ENCODE data around the gene FUBP1. TPM values are rescaled to one million over a fixed set of nuclear protein-coding genes. Genes with fewer than 3 reads are reported as not detected.

Gene FUBP1
- total and polyA plus RNA-seq, 2 of the 13 experiments (the other 11 are each of a cell fraction or from before 2014, with no cell fraction given): 98.1 to 166 TPM

DNA sequence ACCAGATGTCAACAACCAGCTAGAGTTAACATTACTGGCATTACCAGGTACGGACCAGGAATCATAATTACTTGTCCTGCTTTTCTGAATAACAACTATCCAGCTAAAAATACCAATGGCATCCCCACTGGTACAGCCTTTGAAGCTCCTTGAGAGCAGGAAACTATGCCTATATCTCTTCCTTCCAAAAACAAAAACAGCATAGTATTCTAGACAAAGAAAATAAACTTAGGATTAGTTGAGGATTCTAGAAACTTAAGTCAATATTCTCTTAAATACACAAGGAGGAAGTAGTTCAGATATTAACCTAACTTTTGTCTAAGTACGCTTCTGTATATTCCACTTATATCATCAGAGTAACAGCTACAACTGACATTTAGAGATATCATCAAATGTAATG lies 3.0 kb downstream of the FUBP1 start:
- intact Hi-C loops (cut with micrococcal nuclease; ENCODE audit: unreplicated experiment): no loop called here

GRCh38 chr1:77975386-77975785 lies 3.5 kb downstream of the FUBP1 start:
- no peak for DNase-seq (ENCODE audit: low spot score)
- no peak for ATAC-seq
- Histone ChIP-seq H3K9ac (ENCODE audit: insufficient read depth, low read depth, low read length) (peak overlapping the region; percentile 28; the same call in 1 of the 2 replicates), H3K4me3 (replicated peaks in 1 of 3; ENCODE audit: insufficient read depth in 1 of 3, low read depth in 2 of 3, low read length in 3 of 3) (peak overlapping the region in 2 of 3 experiments; percentile 90 to 100; a peak in 3 of 6 replicates), H3K36me3 (replicated peaks in 1 of 2; ENCODE audit: control insufficient read depth in 1 of 2, insufficient read depth in 2 of 2, low read length in 2 of 2) (peaks cover 4 to 21% of the 10 kb centered on the region in 2 experiments), H3K27ac (ENCODE audit: extremely low read length, insufficient read depth, low read length) (no peak overlapping the region), H3K9me3 (ENCODE audit: low read length) (no peaks in the 10 kb centered on the region), H4K20me1 (ENCODE audit: insufficient read depth, low read length) (peaks cover 77% of the 10 kb centered on the region), H2AFZ (ENCODE audit: low read length) (no peak overlapping the region), H3K27me3 (ENCODE audit: control insufficient read depth in 1 of 2, insufficient read depth in 2 of 2, low read length in 2 of 2) (no peaks in the 10 kb centered on the region; a peak in 1 of 5 replicates), H3K4me1 (ENCODE audit: insufficient read depth, low read length) (peaks cover 55% of the 10 kb centered on the region), H3K4me2 (ENCODE audit: low read depth, low read length) (peak overlapping the region; percentile 90), H3K79me2 (ENCODE audit: insufficient read depth, low read length) (peaks cover 94% of the 10 kb centered on the region)
- BruUV-seq (replicated peaks): no TSS peak
- in situ Hi-C loops (cut with HindIII; ENCODE audit: extremely low pct_ligation_motif_present, low pct_unique_long_range_greater_than_20kb) (loop anchor here (10.0 kb wide), 1 partner anchor 139 kb away; no protein-coding TSS in a partner anchor), intact Hi-C loops (cut with micrococcal nuclease; ENCODE audit: unreplicated experiment) (no loop called here)
- TF ChIP-seq PHF8 (CRISPR knock-in tag; IDR thresholded peaks at IDR 0.05) (no peak), PHB2 (IDR thresholded peaks at IDR 0.05; ENCODE audit: partially characterized antibody) (no peak), ZNF775 (CRISPR knock-in tag; IDR thresholded peaks at IDR 0.05; ENCODE audit: borderline replicate concordance) (no peak), ZNF317 (CRISPR knock-in tag; IDR thresholded peaks at IDR 0.05) (no peak)
- TF ChIP-seq, protein P1, sequence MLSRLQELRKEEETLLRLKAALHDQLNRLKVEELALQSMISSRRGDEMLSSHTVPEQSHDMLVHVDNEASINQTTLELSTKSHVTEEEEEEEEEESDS (CRISPR knock-in tag; IDR thresholded peaks at IDR 0.05; ENCODE audit: borderline replicate concordance): no peak
- TF ChIP-seq, protein P2, sequence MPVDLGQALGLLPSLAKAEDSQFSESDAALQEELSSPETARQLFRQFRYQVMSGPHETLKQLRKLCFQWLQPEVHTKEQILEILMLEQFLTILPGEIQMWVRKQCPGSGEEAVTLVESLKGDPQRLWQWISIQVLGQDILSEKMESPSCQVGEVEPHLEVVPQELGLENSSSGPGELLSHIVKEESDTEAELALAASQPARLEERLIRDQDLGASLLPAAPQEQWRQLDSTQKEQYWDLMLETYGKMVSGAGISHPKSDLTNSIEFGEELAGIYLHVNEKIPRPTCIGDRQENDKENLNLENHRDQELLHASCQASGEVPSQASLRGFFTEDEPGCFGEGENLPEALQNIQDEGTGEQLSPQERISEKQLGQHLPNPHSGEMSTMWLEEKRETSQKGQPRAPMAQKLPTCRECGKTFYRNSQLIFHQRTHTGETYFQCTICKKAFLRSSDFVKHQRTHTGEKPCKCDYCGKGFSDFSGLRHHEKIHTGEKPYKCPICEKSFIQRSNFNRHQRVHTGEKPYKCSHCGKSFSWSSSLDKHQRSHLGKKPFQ (CRISPR knock-in tag; IDR thresholded peaks at IDR 0.05; ENCODE audit: insufficient replicate concordance): no peak
- FAIRE-seq: no peak
- 53% methylated on average over 4 of the region's 4 CpGs for WGBS (ENCODE audit: low lambda C conversion rate)
- ChIA-PET CTCF (ENCODE audit: low intra/inter-chr PET ratio, low total read pairs) (no interaction called here), POLR2A (interaction anchor here (1.2 to 2.6 kb wide), 3 partner anchors 11 to 33 kb away, joined by 3 to 14 read pairs (median 4); partner anchors contain the start of gene DNAJB4)

More for the DNA sequence above, 3.0 kb downstream of the FUBP1 start:
- peaks cover 55% of the 10 kb centered on the region for H3K4me1 ChIP-seq (ENCODE audit: insufficient read depth, low read length)
- H3K36me3 ChIP-seq (replicated peaks in 1 of 2; ENCODE audit: control insufficient read depth in 1 of 2, insufficient read depth in 2 of 2, low read length in 2 of 2): peaks cover 4 to 16% of the 10 kb centered on the region in 2 experiments
- FAIRE-seq (no peak), ATAC-seq (no peak), DNase-seq (ENCODE audit: low spot score) (no peak)
- TF ChIP-seq FOSL2 (CRISPR knock-in tag; IDR thresholded peaks at IDR 0.05) (no peak), RBFOX2 (IDR thresholded peaks at IDR 0.05; ENCODE audit: low read depth, low read length) (peak; percentile 41; the same call in 1 of the 2 replicates)
- 38% methylated on average over 2 of the region's 2 CpGs for WGBS (ENCODE audit: low lambda C conversion rate)
- H3K4me2 ChIP-seq (ENCODE audit: low read depth, low read length): peak overlapping the region; percentile 90
- H2AFZ ChIP-seq (ENCODE audit: low read length): no peak overlapping the region
- H3K79me2 ChIP-seq (ENCODE audit: insufficient read depth, low read length): peaks cover 94% of the 10 kb centered on the region
- peak overlapping the region; percentile 28; the same call in 1 of the 2 replicates for H3K9ac ChIP-seq (ENCODE audit: insufficient read depth, low read depth, low read length)
- in situ Hi-C loops (cut with HindIII; ENCODE audit: extremely low pct_ligation_motif_present, low pct_unique_long_range_greater_than_20kb): loop anchor here (10.0 kb wide), 1 partner anchor 139 kb away; no protein-coding TSS in a partner anchor
- H3K4me3 ChIP-seq (replicated peaks in 1 of 3; ENCODE audit: insufficient read depth in 1 of 3, low read depth in 2 of 3, low read length in 3 of 3): peak overlapping the region; percentile 79 to 100 (median 90); a peak in 5 of 6 replicates
- no TSS peak for BruUV-seq (replicated peaks)
- no peak overlapping the region for H3K27ac ChIP-seq (ENCODE audit: extremely low read length, insufficient read depth, low read length)
- H4K20me1 ChIP-seq (ENCODE audit: insufficient read depth, low read length): peaks cover 72% of the 10 kb centered on the region
- no peaks in the 10 kb centered on the region; a peak in 1 of 5 replicates for H3K27me3 ChIP-seq (ENCODE audit: control insufficient read depth in 1 of 2, insufficient read depth in 2 of 2, low read length in 2 of 2)
- H3K9me3 ChIP-seq (ENCODE audit: low read length): no peaks in the 10 kb centered on the region
- POLR2A ChIA-PET: interaction anchor here (0.6 to 2.6 kb wide), 4 partner anchors 11 to 68 kb away, joined by 3 to 14 read pairs (median 4); partner anchors contain the start of gene DNAJB4
- CTCF ChIA-PET (ENCODE audit: low intra/inter-chr PET ratio, low total read pairs): interaction anchor here (1.7 kb wide), 1 partner anchor 138 kb away, joined by 7 read pairs; no protein-coding TSS in a partner anchor
